CD4-positive, alpha-beta T cell treated with Interleukin-4 for 4 hours (primary cell): ENCODE measurements around the gene LZTR1.
"Not testable (repeated sequence)": the region's sequence is repeated elsewhere in the genome, so short reads cannot be mapped to it uniquely, and the experiment has no call there.

ENCODE experiments used
- DNase-seq: peaks from one replicate; pipeline ENCODE4 v3.0.0-alpha.2; 2020

Gene LZTR1

GRCh38 chr22:21020802-21021429 is 38.8 kb downstream of the LZTR1 start:
- DNase-seq = no peak

DNA sequence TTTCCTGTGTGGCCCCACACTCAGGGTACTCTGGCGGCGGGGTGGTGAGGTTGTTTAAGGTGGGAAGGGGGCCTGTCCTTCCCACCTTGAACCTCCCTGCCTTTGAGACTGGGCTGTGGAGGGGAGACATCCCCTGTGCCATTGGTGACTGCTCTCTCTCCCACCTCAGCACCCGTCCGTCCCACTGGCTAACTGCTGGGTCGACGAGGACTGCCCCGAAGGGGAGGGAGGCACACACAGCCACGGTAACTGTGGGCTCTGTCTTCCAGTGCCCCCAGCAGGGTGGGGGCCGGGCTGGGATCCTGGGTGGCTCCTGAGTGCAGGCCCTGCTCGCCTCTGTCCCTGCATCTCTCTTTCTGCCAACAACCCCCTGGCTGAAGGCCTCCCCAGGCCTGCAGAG is 40.4 kb downstream of the LZTR1 start:
- no peak for DNase-seq

DNA sequence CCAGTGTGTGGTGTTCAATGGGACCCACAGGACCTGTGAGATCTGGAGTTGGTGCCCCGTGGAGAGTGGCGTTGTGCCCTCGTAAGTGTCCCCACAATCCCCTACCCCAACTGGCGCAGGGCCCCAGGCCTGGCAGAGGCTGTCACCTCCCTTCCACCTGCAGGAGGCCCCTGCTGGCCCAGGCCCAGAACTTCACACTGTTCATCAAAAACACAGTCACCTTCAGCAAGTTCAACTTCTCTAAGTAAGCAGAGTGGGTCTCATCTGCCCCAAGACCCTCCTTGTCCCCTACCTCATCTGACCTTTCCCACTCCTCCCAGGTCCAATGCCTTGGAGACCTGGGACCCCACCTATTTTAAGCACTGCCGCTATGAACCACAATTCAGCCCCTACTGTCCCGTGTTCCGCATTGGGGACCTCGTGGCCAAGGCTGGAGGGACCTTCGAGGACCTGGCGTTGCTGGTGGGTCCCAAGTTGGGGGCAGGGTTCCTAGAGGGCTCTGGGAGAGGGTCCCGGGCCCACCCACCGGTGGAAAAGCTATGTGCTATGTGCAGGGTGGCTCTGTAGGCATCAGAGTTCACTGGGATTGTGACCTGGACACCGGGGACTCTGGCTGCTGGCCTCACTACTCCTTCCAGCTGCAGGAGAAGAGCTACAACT is 41.0 kb downstream of the LZTR1 start:
- DNase-seq = no peak

GRCh38 chr22:21025266-21025665 is 43.2 kb downstream of the LZTR1 start:
- no peak for DNase-seq

- DNase-seq = no peak
Measured at GRCh38 chr22:21025763-21026755, 44.0 kb downstream of the LZTR1 start.

- no peak for DNase-seq
Measured at GRCh38 chr22:21026783-21027692, 44.9 kb downstream of the LZTR1 start.

- DNase-seq = no peak
Measured at GRCh38 chr22:21028277-21029251, 46.5 kb downstream of the LZTR1 start.

DNA sequence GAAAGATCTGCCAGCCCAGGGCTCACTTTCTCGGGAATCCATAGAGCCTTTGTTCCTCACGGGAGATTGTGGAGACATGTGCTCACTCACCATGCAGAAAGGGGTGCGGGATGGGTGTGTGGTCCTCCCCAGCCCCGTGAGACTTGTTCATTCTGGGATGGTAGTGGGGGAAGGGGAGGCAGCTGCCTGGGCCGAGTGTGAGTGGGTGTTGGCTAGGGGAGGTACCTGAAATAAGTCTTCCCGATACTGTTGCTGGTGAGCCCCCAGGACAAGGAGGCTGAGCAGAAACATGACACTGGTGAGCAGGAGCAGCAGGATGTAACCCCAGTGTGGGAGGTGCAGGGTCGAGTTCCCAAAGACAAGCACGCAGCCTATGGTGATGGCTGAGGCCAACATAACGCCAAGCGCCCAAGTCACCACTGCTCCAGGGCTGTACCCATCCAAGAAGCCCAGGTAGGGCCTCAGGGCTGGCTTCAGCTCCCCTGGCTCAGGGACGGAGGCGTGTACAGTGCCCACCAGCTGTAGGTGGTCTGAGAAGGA is 47.5 kb downstream of the LZTR1 start:
- DNase-seq = no peak

GRCh38 chr22:21030032-21030431 is 47.9 kb downstream of the LZTR1 start:
- DNase-seq = no peak

DNA sequence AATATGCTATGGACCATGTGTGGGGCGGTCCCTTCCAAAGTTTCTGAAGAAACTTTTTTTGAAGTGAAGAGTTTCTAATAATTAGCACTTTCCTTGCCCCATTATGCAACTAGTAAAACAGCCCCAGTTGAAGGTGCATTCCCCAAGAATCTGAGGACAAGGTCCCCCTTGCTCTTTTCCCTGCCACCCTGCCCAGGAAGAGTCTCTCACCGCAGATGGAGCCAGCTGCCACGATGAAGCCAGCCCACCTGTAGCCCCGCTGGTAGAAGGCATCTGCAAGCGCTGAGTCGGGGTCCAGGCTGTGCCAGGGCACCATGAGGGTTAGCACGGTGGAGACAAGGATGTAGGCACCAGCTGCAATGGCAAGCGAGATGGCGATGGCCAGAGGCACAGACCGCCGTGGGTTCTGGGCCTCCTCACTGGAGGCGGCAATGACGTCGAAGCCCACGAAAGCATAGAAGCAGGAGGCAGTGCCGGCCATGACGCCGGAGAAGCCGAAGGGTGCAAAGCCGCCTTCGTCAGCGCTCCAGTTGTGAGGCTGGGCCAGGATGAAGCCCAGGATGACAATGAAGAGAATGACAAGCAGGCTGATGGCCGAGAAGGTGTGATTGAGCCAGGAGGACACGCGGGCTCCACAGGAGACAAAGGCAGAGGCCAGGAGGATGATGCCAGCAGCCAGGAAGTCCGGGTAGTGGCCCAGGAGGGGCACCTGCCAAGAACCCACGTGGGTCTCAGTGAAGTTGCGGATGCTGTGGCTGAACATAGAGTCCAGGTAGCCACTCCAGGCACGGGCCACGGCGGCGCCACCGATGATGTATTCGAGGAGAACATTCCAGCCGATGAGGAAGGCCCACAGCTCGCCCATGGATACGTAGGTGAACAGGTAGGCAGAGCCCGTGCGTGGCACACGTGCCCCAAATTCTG is 48.8 kb downstream of the LZTR1 start:
- DNase-seq = no peak

- no peak for DNase-seq
Measured at GRCh38 chr22:21031545-21032036, 49.5 kb downstream of the LZTR1 start.

DNA sequence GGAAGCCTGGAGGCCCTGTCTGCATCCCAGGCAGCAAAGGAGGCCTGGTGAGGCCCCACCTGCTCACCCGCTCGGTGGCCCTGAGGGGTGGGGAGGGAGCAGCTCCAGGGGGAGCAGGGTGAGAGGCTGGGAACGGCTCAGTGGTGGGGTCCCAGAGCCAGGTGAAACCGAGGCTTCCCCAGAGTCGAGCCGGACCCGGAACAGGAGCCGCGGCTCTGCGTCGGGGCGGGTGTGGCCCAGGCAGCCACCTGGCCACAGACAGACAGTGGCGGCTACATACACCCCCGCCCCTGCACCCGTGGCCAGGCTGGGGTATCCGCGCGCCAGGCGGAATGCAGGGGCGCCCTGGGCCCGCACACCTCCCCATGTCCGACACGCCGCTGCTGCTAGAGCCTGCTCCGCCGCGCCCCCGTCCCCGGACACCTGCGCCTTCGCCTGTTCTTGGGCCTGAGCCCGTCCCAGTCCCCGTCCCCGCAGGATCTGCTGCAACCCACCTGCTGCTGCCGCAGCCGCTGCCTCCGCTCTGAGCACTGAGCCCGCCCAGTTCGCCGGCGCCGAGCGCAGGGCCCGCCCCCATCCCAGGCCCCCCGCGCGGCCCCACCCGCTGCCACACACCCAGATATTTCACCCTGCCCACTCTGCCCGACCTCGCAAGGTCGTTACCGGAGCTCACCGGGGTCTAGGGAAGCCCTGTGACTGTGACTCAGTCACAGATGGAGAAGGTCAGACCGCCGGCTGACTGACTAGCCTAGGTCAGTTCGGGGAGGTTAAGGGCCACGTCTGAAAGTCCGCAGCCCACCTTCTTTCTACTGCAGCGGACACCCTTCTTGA is 50.2 kb downstream of the LZTR1 start, which contains the start of gene SLC7A4:
SLC7A4 (minus strand) TSS at position 525 of the 831 bp plus-strand sequence. CDS start 749 bp downstream, outside the sequence.
- DNase-seq = no peak

- no peak for DNase-seq
Measured at GRCh38 chr22:21032868-21033688, 51.0 kb downstream of the LZTR1 start.

- DNase-seq = no peak
Measured at GRCh38 chr22:21033895-21034294, 51.8 kb downstream of the LZTR1 start.

GRCh38 chr22:21034989-21035388 is 52.9 kb downstream of the LZTR1 start:
- DNase-seq = no peak

DNA sequence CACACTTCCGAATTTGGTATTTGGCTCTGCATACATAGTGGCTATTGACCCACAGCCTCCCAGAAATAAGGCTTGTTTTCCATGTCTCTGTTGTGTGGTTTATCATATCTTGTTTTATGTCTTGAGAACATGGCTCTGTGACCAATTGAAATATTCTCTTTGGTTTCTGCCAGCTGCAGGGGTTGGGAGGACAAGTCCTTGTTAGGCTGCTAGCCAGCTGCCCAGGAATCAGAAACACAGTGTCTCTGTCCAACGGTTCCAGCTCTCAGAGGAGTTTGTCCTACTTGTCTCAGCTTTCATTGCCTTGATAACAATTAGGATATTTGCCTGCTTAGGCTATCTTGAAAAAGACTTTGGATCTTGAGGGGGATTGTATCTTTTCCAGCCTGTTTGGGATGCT is 56.3 kb downstream of the LZTR1 start:
- no peak for DNase-seq

GRCh38 chr22:21039158-21039557 is 57.1 kb downstream of the LZTR1 start:
- not testable (repeated sequence) for DNase-seq

- DNase-seq = no peak
Measured at GRCh38 chr22:21041937-21042336, 59.8 kb downstream of the LZTR1 start.
